Endometrial microvascular endothelial cells (primary cell): Measurements from ENCODE around the gene GPR68. TPM values are rescaled to one million over a fixed set of nuclear protein-coding genes. Genes with fewer than 3 reads are reported as not detected.
"Not testable (repeated sequence)": the region's sequence is repeated elsewhere in the genome, so short reads cannot be mapped to it uniquely, and the experiment has no call there.

Source experiments
- in situ Hi-C: cut with HindIII; loops from 2 replicates; pipeline ENCODE4 v1.10.0; 2017; ENCODE audit warnings: low sequenced_read_pairs, low pct_unique_long_range_greater_than_20kb; ENCODE audit errors: inconsistent ontology term
- total RNA-seq: library from RNA; depleted of rRNA; stranded (reverse); fragments of >200 nt; gene quantifications from one replicate; pipeline ENCODE4 v1.2.3, GENCODE V29; 2015; ENCODE audit errors: inconsistent ontology term

GPR68 gene
- total RNA-seq, 1 donor from 2014 or later = 3.7 TPM

GRCh38 chr14:91277546-91278382 is 33.3 kb upstream of the GPR68 start:
- in situ Hi-C loops = loop anchor here (25.0 kb wide), 4 partner anchors 115 to 365 kb away; partner anchors contain the start of genes CCDC88C and RPS6KA5

DNA sequence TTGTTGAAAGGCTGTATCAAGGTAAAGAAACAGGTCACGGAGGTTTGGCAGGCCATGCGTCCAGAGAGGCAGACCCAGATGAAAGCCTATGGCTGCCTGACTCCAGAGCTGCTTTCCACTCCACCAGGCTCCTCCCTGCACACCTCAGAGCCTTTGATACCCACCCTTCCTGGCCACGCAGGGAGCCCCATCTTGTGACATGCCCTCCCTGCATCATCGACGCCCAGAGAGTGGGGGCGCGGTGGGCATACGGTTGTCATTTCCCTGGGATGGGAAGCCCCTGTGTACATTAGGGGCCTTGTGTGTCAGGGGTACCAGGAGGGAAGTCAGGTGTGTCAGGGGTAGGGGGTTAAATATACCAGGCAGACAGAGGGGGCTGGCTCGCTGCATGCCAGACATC is 30.3 kb upstream of the GPR68 start:
- in situ Hi-C loops = loop anchor here (25.0 kb wide), 4 partner anchors 112 to 362 kb away; partner anchors contain the start of genes CCDC88C and RPS6KA5

DNA sequence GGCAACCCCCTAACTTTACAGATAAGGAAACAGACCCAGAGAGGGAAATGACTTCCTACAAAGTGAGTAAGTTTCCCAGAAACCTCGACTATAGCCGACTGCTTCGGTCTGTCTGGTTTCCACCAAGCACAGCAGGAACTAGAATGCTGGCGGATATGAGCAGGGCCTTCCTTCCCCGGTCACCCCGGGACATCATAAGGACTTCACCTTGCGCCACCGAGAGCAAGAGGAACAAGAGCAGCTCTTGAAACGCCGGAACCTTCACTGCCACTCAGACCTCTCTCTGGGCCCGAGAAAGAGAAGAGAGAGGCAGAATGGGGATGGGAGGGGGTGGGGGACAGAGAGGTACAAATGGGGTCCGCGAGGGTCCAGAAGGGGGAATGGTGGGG is 29.4 kb upstream of the GPR68 start:
- in situ Hi-C loops = no loop called here

GRCh38 chr14:91273273-91273884 is 28.9 kb upstream of the GPR68 start:
- in situ Hi-C loops = no loop called here

DNA sequence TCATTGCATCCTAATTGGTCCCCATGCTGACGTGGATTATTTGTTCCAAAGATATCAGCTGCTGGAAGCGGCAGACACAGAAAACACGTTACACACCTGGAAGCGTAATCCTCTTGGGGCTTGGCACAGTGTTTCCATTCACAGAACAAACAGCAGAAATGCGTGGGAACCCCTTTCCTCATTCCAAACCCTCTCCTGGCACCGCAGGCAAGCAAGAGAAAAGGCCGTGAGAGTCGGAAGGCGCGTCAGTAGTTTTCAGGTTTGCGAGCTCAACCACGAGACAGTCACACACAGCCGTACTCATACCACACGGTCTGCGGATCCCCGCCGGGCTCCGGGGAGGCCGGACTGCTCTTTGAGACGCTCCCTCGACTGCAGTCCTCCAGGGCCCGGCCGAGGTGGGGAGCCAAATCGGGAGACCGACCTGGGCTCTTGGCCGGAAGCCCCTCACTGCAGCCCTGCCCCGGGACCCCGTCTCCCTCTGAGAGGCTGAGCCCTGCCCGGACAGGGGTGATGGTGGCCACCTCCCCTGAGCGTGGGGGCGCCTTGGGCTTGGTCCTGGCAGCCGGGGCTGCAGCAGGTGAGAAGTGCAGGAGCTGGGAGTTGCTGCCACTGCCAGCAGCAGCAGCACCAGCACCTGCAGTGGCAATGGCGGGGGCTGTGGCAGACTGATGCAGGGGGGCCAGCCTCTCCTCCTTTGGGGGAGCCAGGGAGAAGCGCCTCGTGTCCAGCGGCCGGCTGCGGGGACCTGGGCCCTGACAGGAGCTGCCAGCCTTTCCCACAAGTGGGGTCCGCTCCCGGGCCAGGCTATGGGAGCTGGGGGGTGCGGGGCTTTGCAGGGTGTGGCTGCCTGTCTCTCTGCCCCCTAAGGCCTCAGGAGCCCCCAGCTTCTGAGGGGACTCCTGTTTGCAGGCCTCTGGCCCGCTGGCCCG is 28.1 kb upstream of the GPR68 start:
- in situ Hi-C loops = no loop called here

- in situ Hi-C loops = no loop called here
Observed at GRCh38 chr14:91271639-91272038, 27.1 kb upstream of the GPR68 start.

DNA sequence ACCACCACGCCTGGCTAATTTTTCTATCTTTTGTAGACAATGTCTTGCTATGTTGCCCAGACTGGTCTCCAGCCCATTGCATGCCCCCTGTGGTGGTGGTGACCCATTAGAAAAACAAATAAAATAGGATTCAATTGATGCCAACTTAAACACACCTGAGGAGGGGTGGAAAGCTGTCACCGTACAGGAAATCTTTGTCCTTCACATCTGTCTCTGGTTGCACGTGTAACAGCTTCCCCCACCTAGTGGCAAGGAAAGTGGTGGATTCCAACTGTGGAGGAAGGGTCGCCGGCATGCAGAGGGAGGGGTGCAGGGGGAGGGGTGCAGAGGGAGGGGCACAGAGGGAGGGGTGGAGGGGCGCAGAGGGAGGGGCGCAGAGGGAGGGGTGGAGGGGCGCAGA is 26.1 kb upstream of the GPR68 start:
- in situ Hi-C loops = no loop called here

GRCh38 chr14:91270188-91270587 is 25.7 kb upstream of the GPR68 start:
- in situ Hi-C loops = no loop called here

DNA sequence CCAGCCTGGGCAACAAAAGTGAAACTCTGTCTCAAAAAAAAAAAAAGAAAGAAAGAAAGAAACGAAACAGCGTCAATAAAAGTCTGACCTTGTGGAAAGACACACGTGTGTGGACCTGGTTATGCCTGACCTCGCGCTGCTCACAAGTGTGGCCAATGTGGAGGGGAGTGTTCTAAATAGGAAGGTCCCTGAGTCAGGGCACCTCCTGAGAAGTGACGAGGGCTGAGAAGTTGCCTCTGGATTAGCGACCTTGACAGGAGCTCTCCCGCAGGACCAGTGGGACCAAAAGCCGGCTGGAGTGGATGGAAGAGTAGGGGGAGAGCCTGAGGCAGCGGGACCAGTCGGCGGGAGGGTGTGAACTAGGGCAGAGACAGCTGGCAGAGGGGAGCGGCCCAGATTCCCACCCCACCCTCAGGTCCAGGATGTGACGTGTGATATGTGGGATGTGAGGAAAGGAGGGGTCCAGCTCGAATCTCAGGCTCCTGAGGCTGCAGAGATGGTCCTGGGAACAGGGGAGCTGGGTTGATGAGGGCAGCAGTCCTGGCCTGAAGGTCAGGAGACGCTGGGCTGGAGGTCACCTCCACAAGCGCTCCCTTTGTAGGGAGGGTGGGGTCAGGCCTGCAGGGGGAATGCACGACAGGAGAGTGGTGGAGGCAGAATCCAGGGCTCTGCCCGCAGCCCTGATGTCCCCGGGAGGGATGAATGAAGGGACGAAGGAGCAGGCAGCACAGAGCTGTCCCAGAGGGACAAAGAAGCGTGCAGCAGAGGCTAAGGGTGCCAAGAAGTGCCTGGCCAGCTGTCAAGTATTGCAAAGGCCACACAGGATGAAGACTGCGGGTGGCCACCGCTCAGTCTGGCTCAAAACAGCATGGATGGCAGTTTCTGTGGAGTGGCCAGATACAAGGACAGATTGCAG is 24.8 kb upstream of the GPR68 start:
- in situ Hi-C loops = no loop called here

- in situ Hi-C loops = no loop called here
Observed at GRCh38 chr14:91267965-91268437, 23.5 kb upstream of the GPR68 start.

DNA sequence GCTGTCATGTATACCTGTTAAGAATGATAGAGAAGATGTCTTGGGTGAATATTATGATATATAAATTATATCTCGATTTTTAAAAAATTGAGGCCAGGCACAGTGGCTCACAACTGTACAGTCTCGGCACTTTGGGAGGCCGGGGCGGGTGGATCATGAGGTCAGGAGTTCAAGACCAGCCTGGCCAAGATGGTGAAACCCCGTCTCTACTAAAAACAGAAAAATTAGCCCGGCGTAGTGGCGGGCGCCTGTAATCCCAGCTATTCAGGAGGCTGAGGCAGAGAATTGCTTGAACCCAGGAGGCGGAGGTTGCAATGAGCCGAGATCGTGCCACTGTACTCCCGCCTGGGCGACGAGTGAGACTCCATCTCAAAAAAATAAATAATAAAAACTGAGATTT is 21.8 kb upstream of the GPR68 start:
- in situ Hi-C loops = not testable (repeated sequence)

DNA sequence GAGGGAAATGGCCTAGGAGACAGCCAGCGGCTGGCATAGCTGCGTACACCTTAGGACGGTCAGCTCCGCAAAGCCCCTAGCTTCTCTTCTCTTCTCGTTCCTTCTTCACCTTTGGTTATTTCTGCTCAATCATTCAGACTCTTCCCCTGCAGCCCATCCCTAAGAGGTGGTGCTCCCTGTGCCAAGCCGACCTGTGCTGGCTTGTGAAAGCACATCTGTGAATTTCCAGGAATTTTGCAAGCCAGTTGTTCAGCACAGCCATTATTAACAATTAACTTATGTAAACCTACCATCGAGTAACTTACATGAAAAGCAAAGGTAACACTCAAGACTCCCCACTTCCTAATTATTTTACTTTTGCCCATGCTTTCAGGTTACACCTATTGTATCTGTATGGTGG is 20.9 kb upstream of the GPR68 start:
- in situ Hi-C loops = no loop called here

GRCh38 chr14:91264151-91265150 is 19.9 kb upstream of the GPR68 start:
- in situ Hi-C loops = no loop called here

DNA sequence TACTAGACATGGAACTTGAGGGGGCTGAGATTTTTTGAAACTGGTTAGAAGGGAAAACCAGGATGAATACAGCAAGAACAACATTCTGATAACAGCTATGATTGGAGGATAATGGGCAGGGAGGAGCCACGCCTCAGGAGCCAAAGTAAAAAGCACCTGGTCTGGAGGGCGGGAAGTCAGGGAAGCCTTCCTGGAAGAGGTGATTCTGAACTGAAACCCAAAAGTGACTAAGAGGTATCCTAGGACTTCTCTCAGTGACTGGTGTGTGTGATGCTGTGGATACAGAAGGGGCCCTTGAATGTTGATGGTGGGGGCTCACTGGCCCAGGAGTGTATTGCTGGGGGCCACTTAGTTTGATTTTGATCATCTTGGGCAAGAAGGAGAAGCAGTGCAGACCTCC is 18.8 kb upstream of the GPR68 start:
- in situ Hi-C loops = no loop called here

DNA sequence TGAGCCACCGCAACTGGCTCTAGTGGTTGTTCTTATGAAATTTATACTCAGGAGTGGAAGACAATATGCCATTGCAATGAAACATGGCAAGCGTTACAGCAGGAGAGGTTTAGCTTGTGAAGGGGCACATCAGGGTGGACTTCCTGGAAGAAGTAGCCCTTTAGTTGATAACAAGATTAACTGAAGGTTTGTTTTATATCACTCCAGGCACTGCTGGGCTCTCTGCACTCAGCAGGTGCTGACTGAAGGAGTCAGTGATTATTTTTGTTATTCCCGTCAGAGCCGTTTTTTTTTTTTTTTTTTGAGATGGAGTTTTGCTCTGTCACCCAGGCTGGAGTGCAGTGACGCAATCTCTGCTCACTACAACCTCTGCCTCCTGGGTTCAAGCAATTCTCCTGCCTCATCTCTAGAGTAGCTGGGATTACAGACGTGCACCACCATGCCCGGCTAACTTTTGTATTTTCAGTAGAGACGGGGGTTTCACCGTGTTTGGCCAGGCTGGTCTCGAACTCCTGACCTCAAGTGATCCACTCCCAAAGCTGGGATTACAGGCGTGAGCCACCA is 17.6 kb upstream of the GPR68 start:
- in situ Hi-C loops = no loop called here

DNA sequence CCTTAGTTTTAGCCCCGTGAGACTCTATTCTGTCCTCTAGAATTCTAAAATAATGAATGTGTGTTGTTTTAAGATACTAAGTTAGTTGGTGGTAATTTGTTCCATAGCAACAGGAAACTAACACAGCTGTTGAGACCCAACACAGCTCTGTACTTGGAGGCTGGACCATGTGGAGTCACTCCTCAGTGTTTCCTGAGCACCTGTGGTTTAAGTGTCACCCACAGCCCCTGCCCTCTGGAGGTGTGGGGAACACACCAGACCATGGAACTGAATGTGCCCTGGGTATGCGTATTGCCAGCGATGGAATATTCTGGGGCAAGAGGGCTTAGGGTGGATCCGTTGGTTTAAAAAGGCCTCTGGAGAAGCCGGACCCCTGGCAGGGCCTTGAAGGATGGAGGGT is 16.6 kb upstream of the GPR68 start:
- in situ Hi-C loops = no loop called here

GRCh38 chr14:91258876-91259275 is 14.4 kb upstream of the GPR68 start:
- in situ Hi-C loops = no loop called here
